Neural progenitor cell (in vitro differentiated cells): ENCODE data around the gene TMBIM6.

Source experiments
- EZH2 ChIP-seq: fragments of 200-600 bp; sonication (generic); IDR thresholded peaks from 2 replicates; pipeline ENCODE4 v1.6.1; 2017; ENCODE audit warnings: antibody characterized with exemption, mild to moderate bottlenecking, moderate library complexity
- EZH2phosphoT487 ChIP-seq: fragments of 200-600 bp; sonication (generic); IDR thresholded peaks from 2 replicates; pipeline ENCODE4 v1.6.1; 2017; ENCODE audit warnings: antibody characterized with exemption
- TF ChIP-seq, protein P1 (sequence below): fragments of 200-600 bp; sonication (generic); IDR thresholded peaks from 2 replicates; pipeline ENCODE4 v1.5.1; 2017; ENCODE audit warnings: antibody characterized with exemption, mild to moderate bottlenecking

DNA sequence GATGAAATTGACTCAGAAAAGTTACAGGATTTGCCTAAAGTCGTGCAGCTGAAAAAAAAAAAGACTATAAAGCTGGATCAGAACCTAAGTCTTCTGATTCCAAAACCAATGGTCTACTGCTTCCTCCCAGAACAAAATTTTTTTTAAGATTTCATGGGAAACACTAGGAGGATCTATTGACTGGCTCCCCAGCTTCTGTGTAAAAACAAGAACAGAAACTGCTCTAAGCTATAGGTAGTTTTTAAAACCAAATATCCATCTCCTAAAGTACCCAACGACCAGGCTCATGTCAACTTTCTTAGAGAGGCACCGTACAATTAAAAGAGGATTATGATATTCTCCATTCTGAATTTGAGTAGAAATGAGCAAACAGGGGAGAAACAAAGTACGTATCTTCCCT lies 43.5 kb upstream of the TMBIM6 start:
- TF ChIP-seq, protein P1, sequence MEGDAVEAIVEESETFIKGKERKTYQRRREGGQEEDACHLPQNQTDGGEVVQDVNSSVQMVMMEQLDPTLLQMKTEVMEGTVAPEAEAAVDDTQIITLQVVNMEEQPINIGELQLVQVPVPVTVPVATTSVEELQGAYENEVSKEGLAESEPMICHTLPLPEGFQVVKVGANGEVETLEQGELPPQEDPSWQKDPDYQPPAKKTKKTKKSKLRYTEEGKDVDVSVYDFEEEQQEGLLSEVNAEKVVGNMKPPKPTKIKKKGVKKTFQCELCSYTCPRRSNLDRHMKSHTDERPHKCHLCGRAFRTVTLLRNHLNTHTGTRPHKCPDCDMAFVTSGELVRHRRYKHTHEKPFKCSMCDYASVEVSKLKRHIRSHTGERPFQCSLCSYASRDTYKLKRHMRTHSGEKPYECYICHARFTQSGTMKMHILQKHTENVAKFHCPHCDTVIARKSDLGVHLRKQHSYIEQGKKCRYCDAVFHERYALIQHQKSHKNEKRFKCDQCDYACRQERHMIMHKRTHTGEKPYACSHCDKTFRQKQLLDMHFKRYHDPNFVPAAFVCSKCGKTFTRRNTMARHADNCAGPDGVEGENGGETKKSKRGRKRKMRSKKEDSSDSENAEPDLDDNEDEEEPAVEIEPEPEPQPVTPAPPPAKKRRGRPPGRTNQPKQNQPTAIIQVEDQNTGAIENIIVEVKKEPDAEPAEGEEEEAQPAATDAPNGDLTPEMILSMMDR, result no peak
- TF ChIP-seq EZH2, result no peak
- TF ChIP-seq EZH2phosphoT487, result no peak
